Measurements from ENCODE around the gene CPED1. TPM values are rescaled to one million over a fixed set of nuclear protein-coding genes. Genes with fewer than 3 reads are reported as not detected.

CPED1 gene
- total RNA-seq, 2 donors from 2014 or later = not detected

GRCh38 chr7:121273467-121274167 is 285.1 kb downstream of the CPED1 start:
- Mint-ChIP-seq H3K4me1 (no peaks in the 10 kb centered on the region), H3K36me3 (ENCODE audit: low read depth) (no peaks in the 10 kb centered on the region)
- no peak for ATAC-seq (replicated peaks)

DNA sequence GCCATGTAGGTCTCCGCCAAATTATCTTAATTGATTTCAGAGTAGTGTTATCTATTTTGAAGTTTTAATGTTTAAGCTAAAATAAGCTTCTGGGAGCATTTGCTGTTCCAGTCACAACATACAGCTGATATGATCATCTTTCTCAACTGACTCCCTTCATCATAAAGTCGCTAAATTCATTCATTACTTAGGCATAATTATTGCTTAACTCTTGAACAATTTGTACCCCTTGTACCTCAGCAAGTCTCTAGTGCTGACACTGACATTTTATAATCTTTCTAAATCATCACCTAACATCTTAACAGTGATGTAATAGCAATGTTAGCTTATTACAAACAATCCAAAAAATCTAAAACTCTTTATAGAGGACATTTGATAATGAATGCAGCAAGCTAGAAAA is 286.0 kb downstream of the CPED1 start:
- no peaks in the 10 kb centered on the region for H3K9me3 Mint-ChIP-seq
- H3K27me3 Mint-ChIP-seq = peaks cover 24% of the 10 kb centered on the region
- peaks cover 5% of the 10 kb centered on the region for H3K4me1 Mint-ChIP-seq
- H3K4me3 Mint-ChIP-seq = no peak overlapping the region
- no peak for ATAC-seq (replicated peaks)
- H3K36me3 Mint-ChIP-seq (ENCODE audit: low read depth) = no peaks in the 10 kb centered on the region
- H3K27ac Mint-ChIP-seq = no peak overlapping the region

More at GRCh38 chr7:121273467-121274167, 285.1 kb downstream of the CPED1 start:
- no peaks in the 10 kb centered on the region for H3K9me3 Mint-ChIP-seq
- no peak overlapping the region for H3K4me3 Mint-ChIP-seq
- H3K27me3 Mint-ChIP-seq = peaks cover 24% of the 10 kb centered on the region
- no peak overlapping the region for H3K27ac Mint-ChIP-seq

- no peak for ATAC-seq (replicated peaks)
- Mint-ChIP-seq H3K27ac (no peak overlapping the region), H3K27me3 (peaks cover 24% of the 10 kb centered on the region), H3K4me3 (no peak overlapping the region), H3K4me1 (peaks cover 5% of the 10 kb centered on the region), H3K9me3 (no peaks in the 10 kb centered on the region), H3K36me3 (ENCODE audit: low read depth) (no peaks in the 10 kb centered on the region)
Measured at GRCh38 chr7:121275204-121275603, 286.7 kb downstream of the CPED1 start.

DNA sequence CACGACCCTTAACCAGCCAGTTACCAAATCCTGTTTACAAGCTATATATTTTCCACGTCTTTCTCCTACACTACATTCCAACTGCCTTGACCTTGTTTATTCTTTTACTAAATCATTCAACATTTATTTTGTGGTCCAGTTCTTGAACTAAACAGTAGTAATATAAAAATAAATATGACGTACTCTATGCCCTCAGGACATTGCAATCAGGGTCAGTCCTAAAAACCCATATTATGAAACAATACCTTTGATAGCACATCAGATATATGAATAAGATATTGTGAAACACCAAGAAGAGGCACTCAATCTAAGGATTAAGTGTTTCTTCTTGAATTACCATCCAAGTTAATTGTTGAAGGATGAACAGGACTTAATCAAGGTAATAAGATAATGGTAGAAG is 287.8 kb downstream of the CPED1 start:
- Mint-ChIP-seq H3K27me3 (peaks cover 21% of the 10 kb centered on the region), H3K9me3 (no peaks in the 10 kb centered on the region), H3K36me3 (ENCODE audit: low read depth) (no peaks in the 10 kb centered on the region), H3K4me1 (peaks cover 5% of the 10 kb centered on the region), H3K27ac (no peak overlapping the region), H3K4me3 (no peak overlapping the region)
- no peak for ATAC-seq (replicated peaks)

- Mint-ChIP-seq H3K4me3 (no peak overlapping the region), H3K36me3 (ENCODE audit: low read depth) (no peaks in the 10 kb centered on the region), H3K9me3 (no peaks in the 10 kb centered on the region), H3K27me3 (peaks cover 17% of the 10 kb centered on the region), H3K4me1 (peaks cover 5% of the 10 kb centered on the region), H3K27ac (peak overlapping the region; percentile 44)
- ATAC-seq (replicated peaks) = peak; percentile 90
Measured at GRCh38 chr7:121278120-121279021, 289.9 kb downstream of the CPED1 start.

DNA sequence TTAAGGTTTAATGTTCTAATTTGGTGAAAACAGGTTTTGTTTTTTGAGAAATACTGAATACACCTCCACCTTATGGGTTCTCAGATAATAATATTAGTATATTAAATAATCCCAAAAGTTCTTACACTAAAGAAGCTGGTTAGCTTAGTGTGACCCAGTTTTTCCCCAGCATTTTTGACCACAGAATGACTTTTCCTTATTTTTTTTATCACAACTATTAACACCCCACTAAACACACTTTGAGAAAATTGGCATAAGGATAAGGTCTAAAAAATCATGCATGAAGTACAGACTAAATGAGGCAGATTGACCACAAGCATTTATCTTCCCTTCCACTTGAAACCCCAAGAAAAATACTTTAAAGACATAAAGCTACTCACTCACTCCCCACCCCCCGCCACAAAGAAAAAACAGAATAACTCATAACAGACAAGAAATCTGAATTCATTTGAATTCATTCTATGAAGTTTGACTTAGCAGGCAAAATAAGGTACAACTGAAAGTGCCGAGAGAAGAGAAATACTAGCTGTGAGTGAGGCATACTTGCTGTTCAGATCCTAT is 290.6 kb downstream of the CPED1 start:
- peaks cover 17% of the 10 kb centered on the region for H3K27me3 Mint-ChIP-seq
- no peak overlapping the region for H3K27ac Mint-ChIP-seq
- H3K36me3 Mint-ChIP-seq (ENCODE audit: low read depth) = no peaks in the 10 kb centered on the region
- ATAC-seq (replicated peaks) = peak; percentile 29
- H3K9me3 Mint-ChIP-seq = no peaks in the 10 kb centered on the region
- H3K4me1 Mint-ChIP-seq = peaks cover 5% of the 10 kb centered on the region
- H3K4me3 Mint-ChIP-seq = no peak overlapping the region

DNA sequence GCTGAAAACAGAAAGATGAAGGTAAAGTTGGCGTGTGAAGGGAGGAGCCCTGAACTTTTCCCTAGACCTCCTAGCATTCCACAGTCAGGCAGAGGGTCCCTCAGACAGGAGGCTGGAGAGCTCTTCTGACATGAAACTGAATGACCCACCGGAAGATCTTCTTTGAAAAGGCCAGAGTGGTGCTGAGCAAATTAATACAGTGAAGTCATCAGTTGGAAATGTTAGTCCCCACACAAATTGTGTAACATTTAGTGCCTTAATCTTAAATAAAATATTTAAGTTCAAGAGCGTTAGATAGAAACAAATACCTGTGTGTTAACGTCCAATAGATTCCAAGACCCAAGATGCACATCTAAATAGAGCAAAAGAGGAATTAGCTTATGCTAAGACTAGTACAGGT is 291.3 kb downstream of the CPED1 start:
- Mint-ChIP-seq H3K4me1 (peaks cover 5% of the 10 kb centered on the region), H3K27me3 (peaks cover 18% of the 10 kb centered on the region), H3K36me3 (ENCODE audit: low read depth) (no peaks in the 10 kb centered on the region), H3K27ac (no peak overlapping the region), H3K9me3 (peaks cover 2% of the 10 kb centered on the region), H3K4me3 (no peak overlapping the region)
- ATAC-seq (replicated peaks) = no peak

DNA sequence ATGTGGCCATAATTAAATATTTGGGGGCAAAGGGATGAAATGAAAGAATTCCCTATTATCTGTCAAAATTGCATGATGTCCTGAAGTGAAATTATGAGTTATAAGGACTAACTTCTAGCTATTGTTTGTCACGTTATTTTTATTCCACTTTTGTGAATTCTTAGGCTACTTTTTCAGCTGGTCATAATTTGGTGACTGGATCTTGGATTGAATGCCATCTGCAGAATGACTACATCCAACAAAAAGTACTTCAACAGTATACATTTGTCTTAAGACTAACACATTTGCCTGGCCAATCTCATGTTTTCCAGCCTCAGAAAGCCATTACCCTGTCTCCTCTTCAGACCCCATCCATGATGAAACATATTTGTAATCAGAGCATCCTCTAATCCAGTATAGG is 292.1 kb downstream of the CPED1 start:
- no peak for ATAC-seq (replicated peaks)
- no peak overlapping the region for H3K27ac Mint-ChIP-seq
- H3K9me3 Mint-ChIP-seq = peaks cover 8% of the 10 kb centered on the region
- peaks cover 5% of the 10 kb centered on the region for H3K4me1 Mint-ChIP-seq
- H3K27me3 Mint-ChIP-seq = peaks cover 24% of the 10 kb centered on the region
- H3K36me3 Mint-ChIP-seq (ENCODE audit: low read depth) = no peaks in the 10 kb centered on the region
- no peak overlapping the region for H3K4me3 Mint-ChIP-seq

- no peak for ATAC-seq (replicated peaks)
- Mint-ChIP-seq H3K27me3 (peaks cover 15% of the 10 kb centered on the region), H3K4me3 (no peak overlapping the region), H3K36me3 (ENCODE audit: low read depth) (no peaks in the 10 kb centered on the region), H3K4me1 (peaks cover 5% of the 10 kb centered on the region), H3K9me3 (peaks cover 8% of the 10 kb centered on the region), H3K27ac (no peak overlapping the region)
Measured at GRCh38 chr7:121282129-121282528, 293.6 kb downstream of the CPED1 start.

- H3K27me3 Mint-ChIP-seq = peaks cover 8% of the 10 kb centered on the region
- no peaks in the 10 kb centered on the region for H3K36me3 Mint-ChIP-seq (ENCODE audit: low read depth)
- no peak overlapping the region for H3K27ac Mint-ChIP-seq
- no peak for ATAC-seq (replicated peaks)
- no peak overlapping the region for H3K4me3 Mint-ChIP-seq
- peaks cover 8% of the 10 kb centered on the region for H3K9me3 Mint-ChIP-seq
- no peaks in the 10 kb centered on the region for H3K4me1 Mint-ChIP-seq
Measured at GRCh38 chr7:121285066-121285667, 296.7 kb downstream of the CPED1 start.

- H3K36me3 Mint-ChIP-seq (ENCODE audit: low read depth) = no peaks in the 10 kb centered on the region
Measured at GRCh38 chr7:121286186-121286585, 297.7 kb downstream of the CPED1 start.

GRCh38 chr7:121286742-121287734 is 298.5 kb downstream of the CPED1 start:
- Mint-ChIP-seq H3K27me3 (peaks cover 9% of the 10 kb centered on the region), H3K4me3 (no peak overlapping the region), H3K27ac (no peak overlapping the region)

More at GRCh38 chr7:121286186-121286585, 297.7 kb downstream of the CPED1 start:
- Mint-ChIP-seq H3K4me1 (no peaks in the 10 kb centered on the region), H3K27ac (no peak overlapping the region), H3K27me3 (peaks cover 8% of the 10 kb centered on the region), H3K9me3 (peaks cover 8% of the 10 kb centered on the region), H3K4me3 (no peak overlapping the region)
- ATAC-seq (replicated peaks) = peak; percentile 57

GRCh38 chr7:121288894-121289293 is 300.4 kb downstream of the CPED1 start:
- no peaks in the 10 kb centered on the region for H3K36me3 Mint-ChIP-seq (ENCODE audit: low read depth)
- H3K9me3 Mint-ChIP-seq = peaks cover 14% of the 10 kb centered on the region
- no peaks in the 10 kb centered on the region for H3K4me1 Mint-ChIP-seq
- H3K4me3 Mint-ChIP-seq = no peak overlapping the region
- ATAC-seq (replicated peaks) = no peak
- no peak overlapping the region for H3K27ac Mint-ChIP-seq
- H3K27me3 Mint-ChIP-seq = peaks cover 20% of the 10 kb centered on the region

More at GRCh38 chr7:121286742-121287734, 298.5 kb downstream of the CPED1 start:
- H3K4me1 Mint-ChIP-seq = no peaks in the 10 kb centered on the region
- H3K9me3 Mint-ChIP-seq = peaks cover 9% of the 10 kb centered on the region
- H3K36me3 Mint-ChIP-seq (ENCODE audit: low read depth) = no peaks in the 10 kb centered on the region
- peak; percentile 85 for ATAC-seq (replicated peaks)
